ENCODE results near the gene MS4A12. TPM values are rescaled to one million over a fixed set of nuclear protein-coding genes. Genes with fewer than 3 reads are reported as not detected.
A peak's percentile ranks its signal among the peaks of the same experiment; 100 is the strongest.
"Not testable (repeated sequence)": the region's sequence is repeated elsewhere in the genome, so short reads cannot be mapped to it uniquely, and the experiment has no call there.

The MS4A12 gene
- polyA plus RNA-seq, 1 donor (not counting 4 experiments of a cell fraction or from before 2014, with no cell fraction given): not detected

- TF ChIP-seq EZH2 (IDR thresholded peaks at IDR 0.05; ENCODE audit: low read length) (no peak), CTCF (optimal IDR thresholded peaks at IDR 0.05 in 1 of 3, IDR thresholded peaks at IDR 0.05 in 1 of 3, conservative IDR thresholded peaks at IDR 0.05 in 1 of 3; ENCODE audit: extremely low read depth in 1 of 3, insufficient read depth in 2 of 3, low read length in 3 of 3) (no peak)
- DNase-seq (ENCODE audit: low read depth, low spot score): no peak
- H2AFZ ChIP-seq (ENCODE audit: control insufficient read depth, low read length): no peak overlapping the region
- H3K79me2 ChIP-seq (ENCODE audit: control insufficient read depth, insufficient read depth, low read length): no peaks in the 10 kb centered on the region
- H3K9me1 ChIP-seq (ENCODE audit: control insufficient read depth, extremely low read depth, insufficient read depth, low read length): no peaks in the 10 kb centered on the region
- no peaks in the 10 kb centered on the region for H3K27me3 ChIP-seq (ENCODE audit: control insufficient read depth, extremely low read depth, insufficient read depth, low read length)
- dilution Hi-C loops (cut with MboI; ENCODE audit: extremely low pct_ligation_motif_present, low sequenced_read_pairs): no loop called here
- H3K4me3 ChIP-seq (ENCODE audit: control insufficient read depth in 2 of 3, extremely low read depth in 1 of 3, insufficient read depth in 2 of 3, low read depth in 1 of 3, low read length in 3 of 3): no peak overlapping the region
- H3K27ac ChIP-seq (ENCODE audit: control insufficient read depth, insufficient read depth, low read length): no peak overlapping the region
- H3K9ac ChIP-seq (ENCODE audit: control insufficient read depth, extremely low read depth, insufficient read depth, low read length): no peak overlapping the region
- H3K36me3 ChIP-seq (ENCODE audit: control insufficient read depth in 2 of 2, extremely low read depth in 1 of 2, insufficient read depth in 2 of 2, low read length in 2 of 2): no peaks in the 10 kb centered on the region
- no peak for FAIRE-seq
- H3K4me1 ChIP-seq (ENCODE audit: control insufficient read depth, extremely low read depth, insufficient read depth, low read length): no peaks in the 10 kb centered on the region
- no peak overlapping the region for H3K4me2 ChIP-seq (ENCODE audit: control insufficient read depth, extremely low read depth, insufficient read depth, low read depth, low read length)
- no peaks in the 10 kb centered on the region for H3K9me3 ChIP-seq (ENCODE audit: control insufficient read depth, low read depth, low read length)
- H4K20me1 ChIP-seq (ENCODE audit: control insufficient read depth, extremely low read depth, insufficient read depth, low read length): no peaks in the 10 kb centered on the region
Measured at GRCh38 chr11:60530454-60531100, 38.0 kb downstream of the MS4A12 start.

DNA sequence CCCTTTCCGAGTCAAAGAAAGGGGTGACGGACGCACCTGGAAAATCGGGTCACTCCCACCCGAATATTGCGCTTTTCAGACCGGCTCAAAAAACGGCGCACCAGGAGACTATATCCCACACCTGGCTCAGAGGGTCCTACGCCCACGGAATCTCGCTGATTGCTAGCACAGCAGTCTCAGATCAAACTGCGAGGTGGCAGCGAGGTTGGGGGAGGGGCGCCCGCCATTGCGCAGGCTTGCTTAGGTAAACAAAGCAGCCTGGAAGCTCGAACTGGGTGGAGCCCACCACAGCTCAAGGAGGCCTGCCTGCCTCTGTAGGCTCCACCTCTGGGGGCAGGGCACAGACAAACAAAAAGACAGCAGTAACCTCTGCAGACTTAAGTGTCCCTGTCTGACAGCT lies 39.8 kb downstream of the MS4A12 start:
- H3K9me1 ChIP-seq (ENCODE audit: control insufficient read depth, extremely low read depth, insufficient read depth, low read length); H2AFZ ChIP-seq (ENCODE audit: control insufficient read depth, low read length); H3K36me3 ChIP-seq (ENCODE audit: control insufficient read depth in 2 of 2, extremely low read depth in 1 of 2, insufficient read depth in 2 of 2, low read length in 2 of 2); H3K27ac ChIP-seq (ENCODE audit: control insufficient read depth, insufficient read depth, low read length); H3K4me2 ChIP-seq (ENCODE audit: control insufficient read depth, extremely low read depth, insufficient read depth, low read depth, low read length); H4K20me1 ChIP-seq (ENCODE audit: control insufficient read depth, extremely low read depth, insufficient read depth, low read length); DNase-seq (ENCODE audit: low read depth, low spot score); FAIRE-seq; H3K4me1 ChIP-seq (ENCODE audit: control insufficient read depth, extremely low read depth, insufficient read depth, low read length); H3K4me3 ChIP-seq (ENCODE audit: control insufficient read depth in 2 of 3, extremely low read depth in 1 of 3, insufficient read depth in 2 of 3, low read depth in 1 of 3, low read length in 3 of 3); H3K79me2 ChIP-seq (ENCODE audit: control insufficient read depth, insufficient read depth, low read length); H3K9ac ChIP-seq (ENCODE audit: control insufficient read depth, extremely low read depth, insufficient read depth, low read length); H3K27me3 ChIP-seq (ENCODE audit: control insufficient read depth, extremely low read depth, insufficient read depth, low read length); dilution Hi-C loops (cut with MboI; ENCODE audit: extremely low pct_ligation_motif_present, low sequenced_read_pairs); H3K9me3 ChIP-seq (ENCODE audit: control insufficient read depth, low read depth, low read length): not testable (repeated sequence)

DNA sequence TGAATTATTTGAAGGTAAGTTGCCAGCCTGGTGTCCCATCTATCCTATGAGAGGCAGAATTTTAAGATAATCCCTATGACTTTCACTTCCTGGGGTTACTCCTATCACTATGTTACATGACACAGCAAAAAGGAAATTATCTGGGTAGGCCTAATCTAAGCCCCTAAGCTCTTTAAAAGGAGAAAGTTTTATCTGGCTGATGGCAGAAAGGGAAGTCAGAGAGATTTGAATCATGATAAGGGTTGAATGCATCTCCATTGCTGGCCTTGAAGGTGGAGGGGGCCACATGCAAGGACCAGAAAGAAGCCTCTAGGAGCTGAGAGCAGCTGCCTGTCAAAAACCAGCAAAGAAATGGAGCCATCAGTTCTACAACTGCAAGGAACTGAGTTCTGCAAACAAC lies 46.0 kb downstream of the MS4A12 start:
- H3K36me3 ChIP-seq (ENCODE audit: control insufficient read depth in 2 of 2, extremely low read depth in 1 of 2, insufficient read depth in 2 of 2, low read length in 2 of 2); H3K9me3 ChIP-seq (ENCODE audit: control insufficient read depth, low read depth, low read length); H2AFZ ChIP-seq (ENCODE audit: control insufficient read depth, low read length); H4K20me1 ChIP-seq (ENCODE audit: control insufficient read depth, extremely low read depth, insufficient read depth, low read length); H3K27ac ChIP-seq (ENCODE audit: control insufficient read depth, insufficient read depth, low read length); H3K27me3 ChIP-seq (ENCODE audit: control insufficient read depth, extremely low read depth, insufficient read depth, low read length); H3K4me3 ChIP-seq (ENCODE audit: control insufficient read depth in 2 of 3, extremely low read depth in 1 of 3, insufficient read depth in 2 of 3, low read depth in 1 of 3, low read length in 3 of 3); H3K4me1 ChIP-seq (ENCODE audit: control insufficient read depth, extremely low read depth, insufficient read depth, low read length); H3K9ac ChIP-seq (ENCODE audit: control insufficient read depth, extremely low read depth, insufficient read depth, low read length); H3K9me1 ChIP-seq (ENCODE audit: control insufficient read depth, extremely low read depth, insufficient read depth, low read length); DNase-seq (ENCODE audit: low read depth, low spot score); H3K79me2 ChIP-seq (ENCODE audit: control insufficient read depth, insufficient read depth, low read length); H3K4me2 ChIP-seq (ENCODE audit: control insufficient read depth, extremely low read depth, insufficient read depth, low read depth, low read length); dilution Hi-C loops (cut with MboI; ENCODE audit: extremely low pct_ligation_motif_present, low sequenced_read_pairs): not testable (repeated sequence)
- FAIRE-seq: peak; percentile 20

Data from keratinocyte (primary cell).